A549 (cell line): Measurements from ENCODE around the gene EGLN2. TPM values are rescaled to one million over a fixed set of nuclear protein-coding genes. Genes with fewer than 3 reads are reported as not detected.

Source experiments
- ATAC-seq, 2 experiments: fragments of 200-7000 bp in 1 of 2; fragments of >200 bp in 1 of 2; cut with Nextera tagmentation in 1 of 2; cut with Tn5 transposase in 1 of 2; 3 replicates each; pipeline versions ENCODE4 v1.8.0 to v1.9.1; 2018 to 2020; ENCODE audit warnings: mild to moderate bottlenecking in 1 of 2, moderate library complexity in 1 of 2
- CTCF ChIA-PET: fragments of 300-600 bp; sonication (Branson Sonifier 250); formaldehyde crosslinking; extraction: SDS; loops from one replicate; lab custom pipeline; 2021; ENCODE audit warnings: antibody characterized with exemption, inconsistent platforms; lab: Yijun Ruan, JAX
- POLR2A ChIA-PET: fragments of 350-600 bp; formaldehyde crosslinking; extraction: SDS; loops from one replicate; lab custom pipeline; 2021; ENCODE audit warnings: antibody characterized with exemption, inconsistent platforms; lab: Yijun Ruan, JAX
- DNase-seq, 2 experiments: peaks; one replicate each; pipeline versions ENCODE4 v3.0.0 to v3.0.0-alpha.2; 2011 to 2016; ENCODE audit warnings: low read depth in 1 of 2, low spot score in 1 of 2
- FAIRE-seq: peaks from 2 replicates; lab custom pipeline; 2011; peaks lifted over from hg19 to GRCh38; lab: Jason Lieb, UNC
- H3K27ac ChIP-seq, 2 experiments: fragments of >200 bp; sonication (Bioruptor Twin); formaldehyde crosslinking; 3 replicates each; pipeline ENCODE4 v1.5.1; 2016 to 2017
- H3K4me1 ChIP-seq: fragments of >200 bp; sonication (Bioruptor Twin); formaldehyde crosslinking; 3 replicates; pipeline ENCODE4 v1.6.1; 2016
- H3K4me2 ChIP-seq: fragments of >200 bp; sonication (Bioruptor Twin); formaldehyde crosslinking; 3 replicates; pipeline ENCODE4 v1.6.1; 2016
- H3K4me3 ChIP-seq: fragments of >200 bp; sonication (Bioruptor Twin); formaldehyde crosslinking; 3 replicates; pipeline ENCODE4 v1.5.1; 2016
- H3K9me3 ChIP-seq: fragments of >200 bp; sonication (Bioruptor Twin); formaldehyde crosslinking; 3 replicates; pipeline ENCODE4 v1.6.1; 2016
- CBX8 ChIP-seq: fragments of 200-600 bp; sonication (generic); IDR thresholded peaks from 2 replicates; pipeline ENCODE4 v1.6.1; 2016
- CEBPB ChIP-seq, 2 experiments: fragments of >200 bp in 1 of 2; sonication (Bioruptor Twin) in 1 of 2; formaldehyde crosslinking in 1 of 2; IDR thresholded peaks; 2 replicates each; pipeline ENCODE4 v1.6.1; 2012 to 2016
- EP300 ChIP-seq, 2 experiments: fragments of >200 bp; sonication (Bioruptor Twin); formaldehyde crosslinking; IDR thresholded peaks; 2 replicates in 1 of 2; 3 replicates in 1 of 2; pipeline ENCODE4 v1.6.1; 2016 to 2017
- ESRRA ChIP-seq: fragments of 150-350 bp; IDR thresholded peaks from 2 replicates; pipeline ENCODE4 v1.6.1; 2014; ENCODE audit warnings: mild to moderate bottlenecking, low read length, borderline replicate concordance
- FOSL2 ChIP-seq, 2 experiments: fragments of 450-650 bp in 1 of 2; fragments of >200 bp in 1 of 2; sonication (Bioruptor Twin) in 1 of 2; formaldehyde crosslinking; IDR thresholded peaks; 2 replicates each; pipeline versions ENCODE4 v1.5.0 to v1.6.1; 2016 to 2020; ENCODE audit warnings: mild to moderate bottlenecking in 1 of 2, moderate library complexity in 1 of 2
- GATA3 ChIP-seq: IDR thresholded peaks from 2 replicates; pipeline ENCODE4 v1.6.1; 2012; ENCODE audit warnings: borderline replicate concordance
- HDAC2 ChIP-seq: fragments of 200-600 bp; sonication (generic); IDR thresholded peaks from 2 replicates; pipeline ENCODE4 v1.6.1; 2016
- HOXA7 ChIP-seq: fragments of 250-450 bp; sonication (Bioruptor Pico); IDR thresholded peaks from 2 replicates; pipeline ENCODE4 v1.5.0; 2020; ENCODE audit warnings: mild to moderate bottlenecking, moderate library complexity
- JUN ChIP-seq, 2 experiments: fragments of >200 bp; sonication (Bioruptor Twin); formaldehyde crosslinking; IDR thresholded peaks; 2 replicates in 1 of 2; 3 replicates in 1 of 2; pipeline ENCODE4 v1.6.1; 2016 to 2017
- JUNB ChIP-seq: fragments of >200 bp; sonication (Bioruptor Twin); formaldehyde crosslinking; IDR thresholded peaks from 2 replicates; pipeline ENCODE4 v1.6.1; 2016
- KDM1A ChIP-seq: fragments of 200-600 bp; sonication (generic); IDR thresholded peaks from 2 replicates; pipeline ENCODE4 v1.6.1; 2016; ENCODE audit warnings: low read depth, mild to moderate bottlenecking
- KDM5A ChIP-seq: fragments of 200-600 bp; sonication (generic); IDR thresholded peaks from 2 replicates; pipeline ENCODE4 v1.6.1; 2016; ENCODE audit warnings: antibody characterized with exemption, mild to moderate bottlenecking
- MAZ ChIP-seq: fragments of 150-350 bp; IDR thresholded peaks from 2 replicates; pipeline ENCODE4 v1.6.1; 2014; ENCODE audit warnings: antibody characterized with exemption, low read depth, low read length, borderline replicate concordance
- MYC ChIP-seq: IDR thresholded peaks from 2 replicates; pipeline ENCODE4 v1.6.1; 2012; ENCODE audit warnings: mild to moderate bottlenecking, inconsistent platforms, low read length, improper control_type of control experiment, borderline replicate concordance
- PHF8 ChIP-seq: fragments of 200-600 bp; sonication (generic); IDR thresholded peaks from 2 replicates; pipeline ENCODE4 v1.6.1; 2016; ENCODE audit warnings: low read depth, mild to moderate bottlenecking, antibody characterized with exemption, moderate library complexity, borderline replicate concordance
- POLR2AphosphoS2 ChIP-seq: conservative IDR thresholded peaks from 2 replicates; pipeline ENCODE4 v1.6.1; 2012; ENCODE audit warnings: low read length, improper control_type of control experiment, inconsistent platforms
- RCOR1 ChIP-seq: fragments of 150-350 bp; IDR thresholded peaks from 2 replicates; pipeline ENCODE4 v1.6.1; 2014; ENCODE audit warnings: antibody characterized with exemption, low read length, low read depth
- RNF2 ChIP-seq: fragments of 200-600 bp; sonication (generic); IDR thresholded peaks from 2 replicates; pipeline ENCODE4 v1.6.1; 2016; ENCODE audit warnings: low read depth, mild to moderate bottlenecking, antibody characterized with exemption, moderate library complexity, borderline replicate concordance
- SMC3 ChIP-seq: fragments of >200 bp; sonication (Bioruptor Twin); formaldehyde crosslinking; IDR thresholded peaks from 3 replicates; pipeline ENCODE4 v1.6.1; 2018; ENCODE audit warnings: inconsistent platforms
- TFCP2L1 ChIP-seq: fragments of 250-450 bp; sonication (Bioruptor Pico); IDR thresholded peaks from 2 replicates; pipeline ENCODE4 v1.5.0; 2021; ENCODE audit warnings: mild to moderate bottlenecking
- ZNF302 ChIP-seq: fragments of 250-450 bp; sonication (Bioruptor Pico); IDR thresholded peaks from 2 replicates; pipeline ENCODE4 v1.9.0; 2021; ENCODE audit warnings: inconsistent platforms, mild to moderate bottlenecking, moderate library complexity
- WGBS: methylation state at CpG from one replicate; pipeline ENCODE4 v1.1.6; 2017; ENCODE audit errors: missing lambda C conversion rate; 5-methylcytosine and 5-hydroxymethylcytosine counted together
- polyA plus RNA-seq, 4 experiments: library from polyadenylated mRNA; depleted of rRNA in 3 of 4; stranded (reverse); fragments of >200 nt; fragmentation: RNase III in 1 of 4; extraction: RNeasy Plus Mini Kit Qiagen cat#74134 plus additional on column Dnase treatment in 1 of 4; gene quantifications; 2 replicates in 3 of 4; 3 replicates in 1 of 4; pipeline ENCODE4 v1.2.3, GENCODE V29; 2011 to 2017
- TF ChIP-seq, protein P1 (sequence below): fragments of 450-650 bp; IDR thresholded peaks from 2 replicates; pipeline ENCODE4 v1.6.1; 2014; ENCODE audit warnings: antibody characterized with exemption
- TF ChIP-seq, protein P2 (sequence below): IDR thresholded peaks from 2 replicates; pipeline ENCODE4 v1.6.1; 2012
- TF ChIP-seq, protein P3 (sequence below): fragments of 250-450 bp; sonication (Bioruptor Pico); IDR thresholded peaks from 2 replicates; pipeline ENCODE4 v1.5.0; 2021; ENCODE audit warnings: mild to moderate bottlenecking, moderate library complexity, borderline replicate concordance
- TF ChIP-seq, protein P4 (sequence below): fragments of 200-600 bp; sonication (generic); IDR thresholded peaks from 2 replicates; pipeline ENCODE4 v1.6.1; 2016; ENCODE audit warnings: antibody characterized with exemption, mild to moderate bottlenecking, moderate library complexity
- TF ChIP-seq, protein P5 (sequence below): fragments of >200 bp; sonication (Bioruptor Twin); formaldehyde crosslinking; IDR thresholded peaks from 3 replicates; pipeline ENCODE4 v1.5.1; 2016
- TF ChIP-seq, protein P6 (sequence below): IDR thresholded peaks from 2 replicates; pipeline ENCODE4 v1.6.1; 2012
- TF ChIP-seq, protein P7 (sequence below): fragments of >200 bp; sonication (Bioruptor Twin); formaldehyde crosslinking; IDR thresholded peaks from 3 replicates; pipeline ENCODE4 v1.6.1; 2016

The EGLN2 gene
- polyA plus RNA-seq, 2 of the 4 experiments (the other 2 are of a cell fraction), result 34.7 to 81.4 TPM

DNA sequence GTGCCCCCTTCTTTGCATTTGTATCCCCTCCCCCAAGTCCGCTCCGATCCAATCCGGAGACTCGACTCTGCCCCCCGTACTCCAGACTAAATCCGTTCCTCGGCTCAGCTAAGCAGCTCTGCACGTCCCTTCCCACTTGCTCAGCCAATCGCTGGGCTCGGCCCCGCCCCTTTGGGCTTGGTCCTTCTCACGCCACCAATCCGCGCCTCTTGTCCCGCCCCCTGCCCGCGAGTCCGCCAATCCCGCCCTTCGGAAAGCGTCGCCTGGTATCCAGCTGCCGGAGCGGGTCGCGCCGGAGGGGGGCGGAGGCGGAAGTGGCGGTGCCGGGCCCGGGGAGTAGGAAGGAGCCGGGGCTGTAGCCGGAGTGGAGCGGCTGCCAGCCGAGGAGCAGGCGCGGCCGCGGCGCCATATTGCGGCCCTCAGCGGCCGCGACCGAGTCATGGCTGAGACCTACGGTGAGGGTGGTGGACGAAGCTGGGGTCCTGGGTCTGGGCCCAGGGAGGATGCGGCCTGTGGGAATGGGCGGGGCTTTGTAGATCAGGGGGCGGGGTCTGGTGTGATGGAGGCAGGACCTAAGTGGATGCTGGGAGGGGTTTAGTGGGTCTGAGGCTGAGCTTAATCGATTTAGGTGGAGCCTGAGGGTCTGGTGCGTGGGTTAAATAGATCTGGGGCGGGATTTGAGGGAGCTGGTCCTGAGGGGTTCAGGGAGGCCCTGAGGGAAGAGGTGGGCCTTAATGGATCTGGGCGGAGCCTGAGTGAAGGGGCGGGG is 20.9 kb upstream of the EGLN2 start, which contains the start of gene RAB4B:
TSS of gene RAB4B (plus strand) at position 311 of the 769 bp plus-strand sequence. CDS start at position 440, 129 bp downstream.
- FAIRE-seq, result peak; percentile 99
- peak; percentile 80; the same call in 1 of the 2 replicates for TF ChIP-seq TFCP2L1 (CRISPR knock-in tag)
- TF ChIP-seq, protein P1, sequence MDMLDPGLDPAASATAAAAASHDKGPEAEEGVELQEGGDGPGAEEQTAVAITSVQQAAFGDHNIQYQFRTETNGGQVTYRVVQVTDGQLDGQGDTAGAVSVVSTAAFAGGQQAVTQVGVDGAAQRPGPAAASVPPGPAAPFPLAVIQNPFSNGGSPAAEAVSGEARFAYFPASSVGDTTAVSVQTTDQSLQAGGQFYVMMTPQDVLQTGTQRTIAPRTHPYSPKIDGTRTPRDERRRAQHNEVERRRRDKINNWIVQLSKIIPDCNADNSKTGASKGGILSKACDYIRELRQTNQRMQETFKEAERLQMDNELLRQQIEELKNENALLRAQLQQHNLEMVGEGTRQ, result peak; percentile 62
- TF ChIP-seq KDM5A, result no peak
- TF ChIP-seq HOXA7, result 0 out of 2 replicates have a peak, but pooled peaks have one; percentile 7
- TF ChIP-seq, protein P2, sequence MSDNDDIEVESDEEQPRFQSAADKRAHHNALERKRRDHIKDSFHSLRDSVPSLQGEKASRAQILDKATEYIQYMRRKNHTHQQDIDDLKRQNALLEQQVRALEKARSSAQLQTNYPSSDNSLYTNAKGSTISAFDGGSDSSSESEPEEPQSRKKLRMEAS, result peak; percentile 65; the same call in 1 of the 2 replicates
- TF ChIP-seq, protein P3, sequence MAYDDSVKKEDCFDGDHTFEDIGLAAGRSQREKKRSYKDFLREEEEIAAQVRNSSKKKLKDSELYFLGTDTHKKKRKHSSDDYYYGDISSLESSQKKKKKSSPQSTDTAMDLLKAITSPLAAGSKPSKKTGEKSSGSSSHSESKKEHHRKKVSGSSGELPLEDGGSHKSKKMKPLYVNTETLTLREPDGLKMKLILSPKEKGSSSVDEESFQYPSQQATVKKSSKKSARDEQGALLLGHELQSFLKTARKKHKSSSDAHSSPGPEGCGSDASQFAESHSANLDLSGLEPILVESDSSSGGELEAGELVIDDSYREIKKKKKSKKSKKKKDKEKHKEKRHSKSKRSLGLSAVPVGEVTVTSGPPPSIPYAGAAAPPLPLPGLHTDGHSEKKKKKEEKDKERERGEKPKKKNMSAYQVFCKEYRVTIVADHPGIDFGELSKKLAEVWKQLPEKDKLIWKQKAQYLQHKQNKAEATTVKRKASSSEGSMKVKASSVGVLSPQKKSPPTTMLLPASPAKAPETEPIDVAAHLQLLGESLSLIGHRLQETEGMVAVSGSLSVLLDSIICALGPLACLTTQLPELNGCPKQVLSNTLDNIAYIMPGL, result no peak
- TF ChIP-seq, protein P4, sequence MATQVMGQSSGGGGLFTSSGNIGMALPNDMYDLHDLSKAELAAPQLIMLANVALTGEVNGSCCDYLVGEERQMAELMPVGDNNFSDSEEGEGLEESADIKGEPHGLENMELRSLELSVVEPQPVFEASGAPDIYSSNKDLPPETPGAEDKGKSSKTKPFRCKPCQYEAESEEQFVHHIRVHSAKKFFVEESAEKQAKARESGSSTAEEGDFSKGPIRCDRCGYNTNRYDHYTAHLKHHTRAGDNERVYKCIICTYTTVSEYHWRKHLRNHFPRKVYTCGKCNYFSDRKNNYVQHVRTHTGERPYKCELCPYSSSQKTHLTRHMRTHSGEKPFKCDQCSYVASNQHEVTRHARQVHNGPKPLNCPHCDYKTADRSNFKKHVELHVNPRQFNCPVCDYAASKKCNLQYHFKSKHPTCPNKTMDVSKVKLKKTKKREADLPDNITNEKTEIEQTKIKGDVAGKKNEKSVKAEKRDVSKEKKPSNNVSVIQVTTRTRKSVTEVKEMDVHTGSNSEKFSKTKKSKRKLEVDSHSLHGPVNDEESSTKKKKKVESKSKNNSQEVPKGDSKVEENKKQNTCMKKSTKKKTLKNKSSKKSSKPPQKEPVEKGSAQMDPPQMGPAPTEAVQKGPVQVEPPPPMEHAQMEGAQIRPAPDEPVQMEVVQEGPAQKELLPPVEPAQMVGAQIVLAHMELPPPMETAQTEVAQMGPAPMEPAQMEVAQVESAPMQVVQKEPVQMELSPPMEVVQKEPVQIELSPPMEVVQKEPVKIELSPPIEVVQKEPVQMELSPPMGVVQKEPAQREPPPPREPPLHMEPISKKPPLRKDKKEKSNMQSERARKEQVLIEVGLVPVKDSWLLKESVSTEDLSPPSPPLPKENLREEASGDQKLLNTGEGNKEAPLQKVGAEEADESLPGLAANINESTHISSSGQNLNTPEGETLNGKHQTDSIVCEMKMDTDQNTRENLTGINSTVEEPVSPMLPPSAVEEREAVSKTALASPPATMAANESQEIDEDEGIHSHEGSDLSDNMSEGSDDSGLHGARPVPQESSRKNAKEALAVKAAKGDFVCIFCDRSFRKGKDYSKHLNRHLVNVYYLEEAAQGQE, result peak; percentile 45; the same call in 1 of the 2 replicates
- TF ChIP-seq PHF8, result peak; percentile 98
- TF ChIP-seq MYC, result 0 out of 2 replicates have a peak, but pooled peaks have one; percentile 2
- no peak for TF ChIP-seq RNF2
- no peak for TF ChIP-seq FOSL2 (IDR thresholded peaks at IDR 0.05)
- TF ChIP-seq FOSL2 (CRISPR knock-in tag; IDR thresholded peaks at IDR 0.05), result no peak
- peak; percentile 43 to 87; a peak in 4 of 5 replicates for TF ChIP-seq JUN (IDR thresholded peaks at IDR 0.05)
- 0 out of 2 replicates have a peak, but pooled peaks have one; percentile 77 for TF ChIP-seq MAZ
- TF ChIP-seq CBX8, result no peak
- no peak for TF ChIP-seq EP300 (IDR thresholded peaks at IDR 0.05)
- TF ChIP-seq ZNF302 (CRISPR knock-in tag), result no peak
- no peak for TF ChIP-seq POLR2AphosphoS2
- TF ChIP-seq ESRRA, result no peak
- TF ChIP-seq, protein P5, sequence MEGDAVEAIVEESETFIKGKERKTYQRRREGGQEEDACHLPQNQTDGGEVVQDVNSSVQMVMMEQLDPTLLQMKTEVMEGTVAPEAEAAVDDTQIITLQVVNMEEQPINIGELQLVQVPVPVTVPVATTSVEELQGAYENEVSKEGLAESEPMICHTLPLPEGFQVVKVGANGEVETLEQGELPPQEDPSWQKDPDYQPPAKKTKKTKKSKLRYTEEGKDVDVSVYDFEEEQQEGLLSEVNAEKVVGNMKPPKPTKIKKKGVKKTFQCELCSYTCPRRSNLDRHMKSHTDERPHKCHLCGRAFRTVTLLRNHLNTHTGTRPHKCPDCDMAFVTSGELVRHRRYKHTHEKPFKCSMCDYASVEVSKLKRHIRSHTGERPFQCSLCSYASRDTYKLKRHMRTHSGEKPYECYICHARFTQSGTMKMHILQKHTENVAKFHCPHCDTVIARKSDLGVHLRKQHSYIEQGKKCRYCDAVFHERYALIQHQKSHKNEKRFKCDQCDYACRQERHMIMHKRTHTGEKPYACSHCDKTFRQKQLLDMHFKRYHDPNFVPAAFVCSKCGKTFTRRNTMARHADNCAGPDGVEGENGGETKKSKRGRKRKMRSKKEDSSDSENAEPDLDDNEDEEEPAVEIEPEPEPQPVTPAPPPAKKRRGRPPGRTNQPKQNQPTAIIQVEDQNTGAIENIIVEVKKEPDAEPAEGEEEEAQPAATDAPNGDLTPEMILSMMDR, result no peak
- TF ChIP-seq GATA3, result no peak; the same call in 1 of the 2 replicates
- TF ChIP-seq, protein P6, sequence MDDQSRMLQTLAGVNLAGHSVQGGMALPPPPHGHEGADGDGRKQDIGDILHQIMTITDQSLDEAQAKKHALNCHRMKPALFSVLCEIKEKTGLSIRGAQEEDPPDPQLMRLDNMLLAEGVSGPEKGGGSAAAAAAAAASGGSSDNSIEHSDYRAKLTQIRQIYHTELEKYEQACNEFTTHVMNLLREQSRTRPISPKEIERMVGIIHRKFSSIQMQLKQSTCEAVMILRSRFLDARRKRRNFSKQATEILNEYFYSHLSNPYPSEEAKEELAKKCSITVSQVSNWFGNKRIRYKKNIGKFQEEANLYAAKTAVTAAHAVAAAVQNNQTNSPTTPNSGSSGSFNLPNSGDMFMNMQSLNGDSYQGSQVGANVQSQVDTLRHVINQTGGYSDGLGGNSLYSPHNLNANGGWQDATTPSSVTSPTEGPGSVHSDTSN, result peak; percentile 57
- TF ChIP-seq KDM1A, result no peak
- TF ChIP-seq RCOR1, result no peak
- TF ChIP-seq, protein P7, sequence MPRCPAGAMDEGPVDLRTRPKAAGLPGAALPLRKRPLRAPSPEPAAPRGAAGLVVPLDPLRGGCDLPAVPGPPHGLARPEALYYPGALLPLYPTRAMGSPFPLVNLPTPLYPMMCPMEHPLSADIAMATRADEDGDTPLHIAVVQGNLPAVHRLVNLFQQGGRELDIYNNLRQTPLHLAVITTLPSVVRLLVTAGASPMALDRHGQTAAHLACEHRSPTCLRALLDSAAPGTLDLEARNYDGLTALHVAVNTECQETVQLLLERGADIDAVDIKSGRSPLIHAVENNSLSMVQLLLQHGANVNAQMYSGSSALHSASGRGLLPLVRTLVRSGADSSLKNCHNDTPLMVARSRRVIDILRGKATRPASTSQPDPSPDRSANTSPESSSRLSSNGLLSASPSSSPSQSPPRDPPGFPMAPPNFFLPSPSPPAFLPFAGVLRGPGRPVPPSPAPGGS, result peak; percentile 91; the same call in 1 of the 3 replicates
- TF ChIP-seq SMC3, result no peak
- TF ChIP-seq CEBPB (IDR thresholded peaks at IDR 0.05), result no peak
- TF ChIP-seq HDAC2, result no peak
- no peak for TF ChIP-seq JUNB

More for the DNA sequence above, 20.9 kb upstream of the EGLN2 start, which contains the start of gene RAB4B:
- Histone ChIP-seq H3K4me1 (peaks cover 14% of the 10 kb centered on the region), H3K9me3 (no peaks in the 10 kb centered on the region), H3K4me3 (peak within 1 kb of the TSS; percentile 52), H3K27ac (peak within 1 kb of the TSS; percentile 84 to 87), H3K4me2 (peak within 1 kb of the TSS; percentile 80)
- under 1% methylated on average over 38 of the region's 56 CpGs for WGBS
- ChIA-PET CTCF (interaction anchor here (0.6 to 6.5 kb wide), 23 partner anchors 9 to 701 kb away, joined by 3 to 65 read pairs (median 4); partner anchors contain the start of genes ACTMAP, EGLN2 and SNRPA), POLR2A (interaction anchor here (0.6 to 3.1 kb wide), 46 partner anchors 9 to 1614 kb away, joined by 3 to 94 read pairs (median 6); partner anchors contain the start of genes ACTMAP, B9D2, BLVRB and COQ8B)
- ATAC-seq (peak; percentile 86 to 93), DNase-seq (peak; percentile 100)
